B cell (primary cell): ENCODE measurements around the gene HS6ST3. TPM values are rescaled to one million over a fixed set of nuclear protein-coding genes. Genes with fewer than 3 reads are reported as not detected.

Experiments
- ATAC-seq: fragments of 200-7000 bp; cut with Tn5 transposase; one replicate; pipeline ENCODE4 v1.10.0; 2021; ENCODE audit warnings: low read depth, mild to moderate bottlenecking, moderate number of reproducible peaks, moderate library complexity
- CTCF ChIA-PET: fragments of 350-600 bp; sonication (Branson Sonifier 250); formaldehyde crosslinking; loops from one replicate; lab custom pipeline; 2021; ENCODE audit warnings: antibody characterized with exemption, inconsistent platforms; lab: Charles Lee
- POLR2A ChIA-PET: fragments of 350-600 bp; sonication (Branson Sonifier 250); formaldehyde crosslinking; loops from one replicate; lab custom pipeline; 2021; ENCODE audit warnings: antibody characterized with exemption; lab: Charles Lee
- DNase-seq: peaks from one replicate; pipeline ENCODE4 v3.0.0; 2013
- H2AFZ ChIP-seq: 2 replicates; pipeline ENCODE4 v1.6.1; 2012; ENCODE audit warnings: mild to moderate bottlenecking, low read depth, low read length; ENCODE audit not compliant: insufficient read depth, poor library complexity, severe bottlenecking
- H3K27ac ChIP-seq, 2 donors: 1 replicate in 1 of 2; 2 replicates in 1 of 2; pipeline ENCODE4 v1.5.1; 2012 to 2013; ENCODE audit warnings: low read length in 2 of 2, mild to moderate bottlenecking in 2 of 2, moderate library complexity in 1 of 2
- H3K27me3 ChIP-seq, 4 experiments: fragments of 200-600 bp in 1 of 4; sonication (generic) in 1 of 4; replicated peaks in 1 of 4; 1 replicate in 2 of 4; 2 replicates in 2 of 4; pipeline versions ENCODE4 v1.6.1 to v1.7.0; 2013 to 2016; ENCODE audit warnings: low read length in 3 of 4, mild to moderate bottlenecking in 2 of 4, mixed read lengths in 1 of 4, moderate library complexity in 1 of 4; ENCODE audit not compliant: insufficient read depth in 4 of 4, control insufficient read depth in 3 of 4; ENCODE audit errors: control extremely low read depth in 1 of 4
- H3K36me3 ChIP-seq, 2 experiments: replicated peaks in 1 of 2; 1 replicate in 1 of 2; 2 replicates in 1 of 2; pipeline versions ENCODE4 v1.6.1 to v1.7.1; 2013; ENCODE audit warnings: low read length in 1 of 2; ENCODE audit not compliant: insufficient read depth in 2 of 2, control insufficient read depth in 1 of 2; ENCODE audit errors: control extremely low read depth in 1 of 2, extremely low read depth in 1 of 2
- H3K4me1 ChIP-seq, 2 donors: fragments of 200-600 bp in 1 of 2; sonication (generic) in 1 of 2; 1 replicate in 1 of 2; 2 replicates in 1 of 2; pipeline versions ENCODE4 v1.5.1 to v1.6.1; 2013 to 2017; ENCODE audit warnings: low read length in 2 of 2; ENCODE audit not compliant: control insufficient read depth in 2 of 2, insufficient read depth in 2 of 2
- H3K4me2 ChIP-seq: replicated peaks from 2 replicates; pipeline ENCODE3; 2012; ENCODE audit warnings: mild to moderate bottlenecking, low read depth, low read length; ENCODE audit not compliant: poor library complexity, severe bottlenecking
- H3K4me3 ChIP-seq, 5 experiments: fragments of 200-600 bp in 1 of 5; sonication (generic) in 1 of 5; 1 replicate in 3 of 5; 2 replicates in 2 of 5; pipeline versions ENCODE4 v1.5.1 to v1.7.0; 2011 to 2016; ENCODE audit warnings: low read length in 4 of 5, mild to moderate bottlenecking in 4 of 5, low read depth in 2 of 5, control low read depth in 1 of 5, moderate library complexity in 1 of 5; ENCODE audit not compliant: insufficient read depth in 1 of 5; ENCODE audit errors: control extremely low read depth in 1 of 5, extremely low read depth in 1 of 5
- H3K79me2 ChIP-seq: fragments of 200-600 bp; sonication (generic); one replicate; pipeline ENCODE4 v1.6.0; 2016; ENCODE audit warnings: low read length; ENCODE audit not compliant: control insufficient read depth, insufficient read depth
- H3K9ac ChIP-seq: fragments of 200-600 bp; sonication (generic); 2 replicates; pipeline ENCODE4 v1.6.1; 2017; ENCODE audit warnings: mild to moderate bottlenecking, low read length, moderate library complexity
- H3K9me3 ChIP-seq, 3 donors: one replicate each; pipeline versions ENCODE4 v1.6.1 to v1.7.1; 2013; ENCODE audit warnings: low read length in 2 of 3; ENCODE audit not compliant: control insufficient read depth in 2 of 3, insufficient read depth in 1 of 3; ENCODE audit errors: control extremely low read depth in 1 of 3
- H4K20me1 ChIP-seq: 2 replicates; pipeline ENCODE4 v1.6.0; 2012; ENCODE audit warnings: mild to moderate bottlenecking, low read length; ENCODE audit not compliant: insufficient read depth, control insufficient read depth, poor library complexity, severe bottlenecking
- H3K27ac Mint-ChIP-seq: one replicate; pipeline ENCODE4 v1.8.0; 2021; ENCODE audit warnings: mixed read lengths
- H3K27me3 Mint-ChIP-seq: one replicate; pipeline ENCODE4 v1.8.0; 2021; ENCODE audit warnings: mixed read lengths
- H3K4me1 Mint-ChIP-seq: one replicate; pipeline ENCODE4 v1.8.0; 2021; ENCODE audit warnings: mixed read lengths
- H3K4me3 Mint-ChIP-seq: one replicate; pipeline ENCODE4 v1.8.0; 2021; ENCODE audit warnings: mixed read lengths
- H3K9me3 Mint-ChIP-seq: one replicate; pipeline ENCODE4 v1.8.0; 2022; ENCODE audit warnings: mixed read lengths; ENCODE audit not compliant: insufficient read depth
- CTCF ChIP-seq: fragments of 200-600 bp; IDR thresholded peaks from one replicate; pipeline ENCODE4 v1.8.0; 2022; ENCODE audit warnings: antibody characterized with exemption, mild to moderate bottlenecking
- EZH2 ChIP-seq: IDR thresholded peaks from 2 replicates; pipeline ENCODE4 v1.6.1; 2012; ENCODE audit warnings: borderline replicate concordance, low read depth, mild to moderate bottlenecking, moderate library complexity, low read length; ENCODE audit not compliant: insufficient read depth, poor library complexity, severe bottlenecking
- whole genome bisulfite sequencing: methylation state at CpG from one replicate; pipeline ENCODE4 v1.1.5; 2013; ENCODE audit warnings: missing lambda C conversion rate; ENCODE audit not compliant: insufficient coverage; 5-methylcytosine and 5-hydroxymethylcytosine counted together
- intact Hi-C: fragments of 100-400 bp; cut with micrococcal nuclease; formaldehyde crosslinking; loops from one replicate; pipeline ENCODE4 v1.10.0; 2022
- polyA plus RNA-seq: library from polyadenylated mRNA; depleted of rRNA; stranded (reverse); fragments of >200 nt; gene quantifications from 2 replicates; pipeline ENCODE4 v1.2.3, GENCODE V29; 2012
- total RNA-seq, 2 donors: library from RNA; stranded (reverse); fragments of 120-200 nt in 1 of 2; gene quantifications; 1 replicate in 1 of 2; 2 replicates in 1 of 2; pipeline versions ENCODE4 v1.2.3 to v1.2.4, GENCODE V29; 2013 to 2022

HS6ST3 gene
- total and polyA plus RNA-seq, 2 donors (not counting 1 experiment from before 2014, with no cell fraction given): not detected

- no peaks in the 10 kb centered on the region for H3K36me3 ChIP-seq
- Mint-ChIP-seq H3K27ac (no peak overlapping the region), H3K4me1 (no peaks in the 10 kb centered on the region), H3K27me3 (no peaks in the 10 kb centered on the region), H3K9me3 (no peaks in the 10 kb centered on the region), H3K4me3 (no peak overlapping the region)
- intact Hi-C loops: no loop called here
- H2AFZ ChIP-seq: no peak overlapping the region
- H3K27ac ChIP-seq: no peak overlapping the region
- WGBS: no CpG with 5 or more reads among the region's 1 CpG
- DNase-seq: no peak
- ATAC-seq: no peak
- CTCF ChIA-PET: no interaction called here
- TF ChIP-seq CTCF (no peak), EZH2 (no peak)
- no peak overlapping the region for H3K4me2 ChIP-seq
- H3K9me3 ChIP-seq: peaks cover 0 to 1% (median 0%) of the 10 kb centered on the region in 3 donors
- no peaks in the 10 kb centered on the region for H3K27me3 ChIP-seq
- no peak overlapping the region for H3K9ac ChIP-seq
- no peaks in the 10 kb centered on the region for H3K4me1 ChIP-seq
- H3K79me2 ChIP-seq: no peaks in the 10 kb centered on the region
- POLR2A ChIA-PET: no interaction called here
- H3K4me3 ChIP-seq: no peak overlapping the region
- H4K20me1 ChIP-seq: no peaks in the 10 kb centered on the region
These were observed 30.0 kb downstream of the HS6ST3 start for GRCh38 chr13:96119921-96120320.

GRCh38 chr13:96130818-96131340 is 41.0 kb downstream of the HS6ST3 start:
- ChIA-PET CTCF (no interaction called here), POLR2A (no interaction called here)
- ATAC-seq (no peak), DNase-seq (no peak)
- no peak overlapping the region for H3K27ac ChIP-seq
- no peaks in the 10 kb centered on the region for H3K27me3 ChIP-seq
- no peaks in the 10 kb centered on the region for H3K27me3 Mint-ChIP-seq
- no peaks in the 10 kb centered on the region for H3K36me3 ChIP-seq
- H3K4me3 Mint-ChIP-seq: no peak overlapping the region
- no peaks in the 10 kb centered on the region for H3K79me2 ChIP-seq
- H3K4me3 ChIP-seq: no peak overlapping the region
- H4K20me1 ChIP-seq: no peaks in the 10 kb centered on the region
- TF ChIP-seq EZH2 (no peak), CTCF (no peak)
- intact Hi-C loops: no loop called here
- no peak overlapping the region for H2AFZ ChIP-seq
- no peaks in the 10 kb centered on the region for H3K9me3 Mint-ChIP-seq
- no peaks in the 10 kb centered on the region for H3K4me1 Mint-ChIP-seq
- no peak overlapping the region for H3K27ac Mint-ChIP-seq
- WGBS: 67% methylated on average over 1 of the region's 3 CpGs
- H3K9ac ChIP-seq: no peak overlapping the region
- no peak overlapping the region for H3K4me2 ChIP-seq
- H3K4me1 ChIP-seq: no peaks in the 10 kb centered on the region
- H3K9me3 ChIP-seq: no peaks in the 10 kb centered on the region
